ENCODE measurements around the gene PMF1. TPM values are rescaled to one million over a fixed set of nuclear protein-coding genes. Genes with fewer than 3 reads are reported as not detected.
"Not testable (repeated sequence)": the region's sequence is repeated elsewhere in the genome, so short reads cannot be mapped to it uniquely, and the experiment has no call there.

PMF1 gene
- total RNA-seq, 2 donors from 2014 or later = 26.4 to 33.2 TPM

GRCh38 chr1:156204686-156205085 lies 8.1 kb upstream of the PMF1 start:
- TF ChIP-seq, protein P1, sequence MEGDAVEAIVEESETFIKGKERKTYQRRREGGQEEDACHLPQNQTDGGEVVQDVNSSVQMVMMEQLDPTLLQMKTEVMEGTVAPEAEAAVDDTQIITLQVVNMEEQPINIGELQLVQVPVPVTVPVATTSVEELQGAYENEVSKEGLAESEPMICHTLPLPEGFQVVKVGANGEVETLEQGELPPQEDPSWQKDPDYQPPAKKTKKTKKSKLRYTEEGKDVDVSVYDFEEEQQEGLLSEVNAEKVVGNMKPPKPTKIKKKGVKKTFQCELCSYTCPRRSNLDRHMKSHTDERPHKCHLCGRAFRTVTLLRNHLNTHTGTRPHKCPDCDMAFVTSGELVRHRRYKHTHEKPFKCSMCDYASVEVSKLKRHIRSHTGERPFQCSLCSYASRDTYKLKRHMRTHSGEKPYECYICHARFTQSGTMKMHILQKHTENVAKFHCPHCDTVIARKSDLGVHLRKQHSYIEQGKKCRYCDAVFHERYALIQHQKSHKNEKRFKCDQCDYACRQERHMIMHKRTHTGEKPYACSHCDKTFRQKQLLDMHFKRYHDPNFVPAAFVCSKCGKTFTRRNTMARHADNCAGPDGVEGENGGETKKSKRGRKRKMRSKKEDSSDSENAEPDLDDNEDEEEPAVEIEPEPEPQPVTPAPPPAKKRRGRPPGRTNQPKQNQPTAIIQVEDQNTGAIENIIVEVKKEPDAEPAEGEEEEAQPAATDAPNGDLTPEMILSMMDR (IDR thresholded peaks at IDR 0.05) = no peak
- Histone ChIP-seq H3K36me3 (peaks cover 30% of the 10 kb centered on the region), H3K9me3 (no peaks in the 10 kb centered on the region), H3K4me3 (no peak overlapping the region), H3K27me3 (replicated peaks; ENCODE audit: insufficient read depth) (no peaks in the 10 kb centered on the region), H3K27ac (no peak overlapping the region), H3K4me1 (ENCODE audit: control insufficient read depth in 1 of 2, low read depth in 2 of 2) (peaks cover 6 to 19% of the 10 kb centered on the region in 2 donors)
- ATAC-seq (ENCODE audit: insufficient number of reproducible peaks, low FRiP score, low read depth) (no peak), DNase-seq (ENCODE audit: low spot score) (no peak)

DNA sequence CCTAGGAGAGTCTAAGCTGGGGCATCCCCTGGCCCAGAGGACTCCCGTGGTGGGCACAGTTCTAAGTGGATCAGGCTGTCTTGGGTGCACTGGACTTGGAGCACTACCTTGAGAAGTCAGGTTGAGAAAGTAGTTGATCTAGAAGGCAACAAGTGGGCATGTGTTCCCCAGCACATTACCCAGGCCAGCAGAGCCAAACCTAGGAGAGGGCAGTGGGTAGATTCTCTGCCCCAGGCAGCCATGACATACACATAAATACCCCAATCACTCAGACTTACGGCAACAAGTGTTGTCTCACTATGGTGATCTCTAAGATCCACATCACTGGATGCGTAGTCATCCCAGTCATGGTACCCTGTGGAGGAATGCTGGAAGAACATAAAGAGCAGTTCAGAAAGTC lies 1.6 kb upstream of the PMF1 start:
- H3K9me3 ChIP-seq = no peaks in the 10 kb centered on the region
- DNase-seq (ENCODE audit: low spot score) (no peak), ATAC-seq (ENCODE audit: insufficient number of reproducible peaks, low FRiP score, low read depth) (no peak)
- peaks cover 36% of the 10 kb centered on the region for H3K36me3 ChIP-seq
- TF ChIP-seq, protein P1 (IDR thresholded peaks at IDR 0.05) = no peak
- H3K4me1 ChIP-seq (ENCODE audit: control insufficient read depth in 1 of 2, low read depth in 2 of 2) = peaks cover 8 to 15% of the 10 kb centered on the region in 2 donors
- no peaks in the 10 kb centered on the region for H3K27me3 ChIP-seq (replicated peaks; ENCODE audit: insufficient read depth)
- no peak overlapping the region for H3K27ac ChIP-seq
- H3K4me3 ChIP-seq = no peak overlapping the region

- peaks cover 8 to 17% of the 10 kb centered on the region in 2 donors for H3K4me1 ChIP-seq (ENCODE audit: control insufficient read depth in 1 of 2, low read depth in 2 of 2)
- H3K27me3 ChIP-seq (replicated peaks; ENCODE audit: insufficient read depth) = no peaks in the 10 kb centered on the region
- TF ChIP-seq, protein P1 (IDR thresholded peaks at IDR 0.05) = no peak
- H3K9me3 ChIP-seq = no peaks in the 10 kb centered on the region
- DNase-seq (ENCODE audit: low spot score) = no peak
- ATAC-seq (ENCODE audit: insufficient number of reproducible peaks, low FRiP score, low read depth) = no peak
- H3K36me3 ChIP-seq = peaks cover 29% of the 10 kb centered on the region
- peak overlapping the region; percentile 78 to 89 for H3K27ac ChIP-seq
- H3K4me3 ChIP-seq = peak overlapping the region; percentile 81
Observed at GRCh38 chr1:156212130-156212529, 677 bp upstream of the PMF1 start.

DNA sequence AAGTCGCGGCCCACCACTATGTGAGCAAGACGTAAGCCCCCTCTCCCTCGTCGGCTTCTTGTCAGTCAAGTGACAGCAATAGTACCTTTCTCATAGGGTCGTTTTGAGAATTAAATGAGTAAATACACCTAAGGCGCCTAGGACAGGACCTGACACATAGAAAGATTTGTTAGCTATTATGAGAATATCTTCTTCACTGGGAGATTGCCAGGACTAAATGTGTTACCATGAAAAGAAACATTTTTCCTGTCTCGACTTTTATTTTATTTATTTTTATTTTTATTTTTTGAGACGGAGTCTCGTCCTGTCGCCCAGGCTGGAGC lies 798 bp downstream of the PMF1 start:
- H3K9me3 ChIP-seq = no peaks in the 10 kb centered on the region
- H3K27me3 ChIP-seq (replicated peaks; ENCODE audit: insufficient read depth) = no peaks in the 10 kb centered on the region
- ATAC-seq (ENCODE audit: insufficient number of reproducible peaks, low FRiP score, low read depth) (no peak), DNase-seq (ENCODE audit: low spot score) (no peak)
- H3K36me3 ChIP-seq = peaks cover 16% of the 10 kb centered on the region
- H3K27ac ChIP-seq = peak overlapping the region; percentile 78 to 89
- H3K4me1 ChIP-seq (ENCODE audit: control insufficient read depth in 1 of 2, low read depth in 2 of 2) = peaks cover 21 to 31% of the 10 kb centered on the region in 2 donors
- TF ChIP-seq, protein P1 (IDR thresholded peaks at IDR 0.05) = no peak
- H3K4me3 ChIP-seq = peak overlapping the region; percentile 81

DNA sequence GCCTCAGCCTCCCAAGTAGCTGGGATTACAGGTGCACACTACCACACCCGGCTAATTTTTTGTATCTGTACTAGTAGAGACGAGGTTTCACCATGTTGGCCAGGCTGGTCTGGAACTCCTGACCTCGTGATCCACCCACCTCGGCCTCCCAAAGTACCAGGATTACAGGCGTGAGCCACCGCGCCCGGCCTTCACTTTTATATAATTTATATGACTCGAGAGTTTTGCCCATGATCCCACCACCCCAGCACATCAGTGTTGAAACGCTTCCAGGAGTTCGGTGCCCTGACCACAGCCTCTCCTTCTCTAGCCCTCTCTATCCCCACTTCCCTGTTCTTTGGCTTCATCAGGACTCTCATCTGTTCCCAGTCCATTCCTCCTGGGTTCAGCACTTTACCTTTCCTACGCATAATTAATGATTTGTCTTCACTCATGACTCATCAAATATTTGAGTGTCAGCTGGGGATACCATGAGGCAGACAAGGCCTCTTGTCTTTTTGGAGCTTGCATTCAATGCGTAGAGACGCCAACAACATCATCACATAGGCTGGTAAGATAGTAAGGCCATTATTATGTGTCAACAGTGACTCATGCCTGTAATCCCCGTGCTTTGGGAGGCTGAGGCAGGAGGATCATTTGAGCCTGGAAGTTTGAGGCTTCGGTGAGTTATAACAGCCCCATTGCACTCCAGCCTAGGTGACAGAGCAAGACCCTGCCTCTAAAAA lies 1.4 kb downstream of the PMF1 start:
- no peak for ATAC-seq (ENCODE audit: insufficient number of reproducible peaks, low FRiP score, low read depth)
- H3K4me3 ChIP-seq = peak overlapping the region; percentile 81

GRCh38 chr1:156216361-156217086 lies 3.7 kb downstream of the PMF1 start:
- H3K27ac ChIP-seq; H3K4me3 ChIP-seq; H3K27me3 ChIP-seq (replicated peaks; ENCODE audit: insufficient read depth); DNase-seq (ENCODE audit: low spot score); ATAC-seq (ENCODE audit: insufficient number of reproducible peaks, low FRiP score, low read depth); H3K9me3 ChIP-seq: not testable (repeated sequence)
- peaks cover 11% of the 10 kb centered on the region for H3K36me3 ChIP-seq
- peaks cover 21 to 31% of the 10 kb centered on the region in 2 donors for H3K4me1 ChIP-seq (ENCODE audit: control insufficient read depth in 1 of 2, low read depth in 2 of 2)

More for the DNA sequence above, 1.4 kb downstream of the PMF1 start:
- H3K27me3 ChIP-seq (replicated peaks; ENCODE audit: insufficient read depth) = no peaks in the 10 kb centered on the region
- H3K27ac ChIP-seq = peak overlapping the region; percentile 78 to 89
- H3K9me3 ChIP-seq = no peaks in the 10 kb centered on the region
- H3K36me3 ChIP-seq = peaks cover 16% of the 10 kb centered on the region
- TF ChIP-seq, protein P1 (IDR thresholded peaks at IDR 0.05) = no peak
- H3K4me1 ChIP-seq (ENCODE audit: control insufficient read depth in 1 of 2, low read depth in 2 of 2) = peaks cover 21 to 31% of the 10 kb centered on the region in 2 donors
- DNase-seq (ENCODE audit: low spot score) = no peak

All from thoracic aorta (tissue), 2 donors.